ENCODE data around the gene NUF2. TPM values are rescaled to one million over a fixed set of nuclear protein-coding genes. Genes with fewer than 3 reads are reported as not detected.

NUF2 gene
- total RNA-seq, 1 experiment from 2014 or later = 30.7 TPM

DNA sequence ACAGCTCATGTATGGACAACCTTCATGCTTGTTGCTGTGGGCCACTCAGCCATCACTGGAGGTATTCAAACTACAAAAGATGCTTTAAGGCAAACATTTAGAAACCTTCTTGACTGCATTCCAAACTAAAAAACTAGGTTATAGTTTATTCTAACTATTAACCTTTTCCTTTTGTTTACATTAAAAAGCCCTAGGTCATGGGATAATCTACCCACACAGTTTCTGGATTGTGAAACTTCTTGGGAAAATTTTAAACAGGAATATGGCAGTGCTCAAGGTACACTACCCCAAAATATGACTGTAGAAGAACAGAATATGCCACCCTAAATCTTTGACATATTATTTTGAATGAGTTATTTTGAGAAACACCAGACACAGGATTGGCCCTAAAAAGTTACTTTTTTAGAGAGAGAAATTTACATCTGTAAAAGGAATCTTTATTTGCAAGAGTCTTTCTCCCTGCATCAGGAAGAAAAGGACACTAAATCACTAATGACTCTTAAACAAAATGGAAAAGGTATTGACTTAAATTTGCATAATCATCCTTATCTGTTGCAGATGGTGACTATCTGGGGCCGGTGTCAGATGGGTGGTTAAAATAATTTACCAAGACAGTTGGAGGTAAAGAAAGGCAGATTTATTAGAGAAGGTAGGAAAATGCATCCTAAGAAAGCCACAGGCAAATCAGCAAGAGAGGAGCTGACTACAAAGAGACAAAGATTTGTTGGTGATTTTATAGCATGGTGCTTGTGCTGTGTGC is 25.1 kb upstream of the NUF2 start:
- Histone ChIP-seq H2AK5ac (ENCODE audit: insufficient read length, low read length) (no peak overlapping the region), H4K8ac (replicated peaks; ENCODE audit: insufficient read length, low read depth, low read length) (no peak overlapping the region), H3K9ac (ENCODE audit: extremely low read depth, insufficient read length, low read length) (no peak overlapping the region), H2BK20ac (ENCODE audit: low read depth, low read length, poor library complexity, severe bottlenecking) (no peak overlapping the region), H2AFZ (ENCODE audit: low read length) (no peak overlapping the region), H3K4me1 (ENCODE audit: insufficient read depth, low read length) (no peaks in the 10 kb centered on the region; the same call in 1 of the 2 replicates), H3K9me3 (ENCODE audit: control insufficient read depth, low read depth, low read length) (no peaks in the 10 kb centered on the region), H2BK12ac (ENCODE audit: insufficient read length, low read depth, low read length) (no peak overlapping the region), H2BK15ac (ENCODE audit: low read depth, low read length) (no peak overlapping the region), H3K4me2 (ENCODE audit: insufficient read depth, insufficient read length, low read length) (no peak overlapping the region), H4K91ac (ENCODE audit: insufficient read length, low read depth, low read length) (no peak overlapping the region), H2BK120ac (ENCODE audit: low read depth, low read length, poor library complexity, severe bottlenecking) (no peak overlapping the region), H4K5ac (ENCODE audit: insufficient read length, low read depth, low read length) (no peak overlapping the region), H3K18ac (ENCODE audit: insufficient read length, low read depth, low read length) (no peak overlapping the region), H3K79me2 (ENCODE audit: insufficient read depth, low read length) (no peaks in the 10 kb centered on the region), H2BK5ac (ENCODE audit: insufficient read length, low read length) (no peak overlapping the region), H4K20me1 (ENCODE audit: control insufficient read depth, insufficient read depth, insufficient read length) (no peaks in the 10 kb centered on the region), H3K27ac (ENCODE audit: insufficient read length, low read depth, low read length) (no peak overlapping the region), H3K23ac (ENCODE audit: insufficient read length, low read depth, low read length) (no peak overlapping the region), H3K56ac (ENCODE audit: insufficient read length, low read depth, low read length) (no peak overlapping the region), H3K79me1 (ENCODE audit: insufficient read depth, low read depth, low read length, poor library complexity, severe bottlenecking) (no peaks in the 10 kb centered on the region), H3K23me2 (ENCODE audit: insufficient read length, low read depth, low read length, poor library complexity, severe bottlenecking) (no peaks in the 10 kb centered on the region), H3T11ph (ENCODE audit: low read length) (no peak overlapping the region), H3K27me3 (ENCODE audit: insufficient read depth, low read length) (no peaks in the 10 kb centered on the region), H3K14ac (ENCODE audit: insufficient read depth, low read length) (no peak overlapping the region), H3K4ac (ENCODE audit: low read depth, low read length) (no peak overlapping the region)
- no CpG with 5 or more reads among the region's 1 CpG for WGBS (ENCODE audit: extremely low coverage, insufficient read length, low lambda C conversion rate)
- DNase-seq = no peak
- Mint-ChIP-seq H3K27me3 (ENCODE audit: low read depth) (no peaks in the 10 kb centered on the region), H3K36me3 (ENCODE audit: insufficient read depth in 1 of 3, low read depth in 3 of 3) (peaks cover 18 to 42% (median 19%) of the 10 kb centered on the region in 3 experiments), H3K4me1 (peaks cover 24 to 38% of the 10 kb centered on the region in 2 experiments), H3K9me3 (peaks cover 6 to 11% of the 10 kb centered on the region in 2 experiments; a peak in 4 of 5 replicates), H3K27ac (peak overlapping the region; percentile 6 to 87 (median 15); a peak in 6 of 7 replicates), H3K4me3 (no peak overlapping the region)
- TF ChIP-seq, protein P1, sequence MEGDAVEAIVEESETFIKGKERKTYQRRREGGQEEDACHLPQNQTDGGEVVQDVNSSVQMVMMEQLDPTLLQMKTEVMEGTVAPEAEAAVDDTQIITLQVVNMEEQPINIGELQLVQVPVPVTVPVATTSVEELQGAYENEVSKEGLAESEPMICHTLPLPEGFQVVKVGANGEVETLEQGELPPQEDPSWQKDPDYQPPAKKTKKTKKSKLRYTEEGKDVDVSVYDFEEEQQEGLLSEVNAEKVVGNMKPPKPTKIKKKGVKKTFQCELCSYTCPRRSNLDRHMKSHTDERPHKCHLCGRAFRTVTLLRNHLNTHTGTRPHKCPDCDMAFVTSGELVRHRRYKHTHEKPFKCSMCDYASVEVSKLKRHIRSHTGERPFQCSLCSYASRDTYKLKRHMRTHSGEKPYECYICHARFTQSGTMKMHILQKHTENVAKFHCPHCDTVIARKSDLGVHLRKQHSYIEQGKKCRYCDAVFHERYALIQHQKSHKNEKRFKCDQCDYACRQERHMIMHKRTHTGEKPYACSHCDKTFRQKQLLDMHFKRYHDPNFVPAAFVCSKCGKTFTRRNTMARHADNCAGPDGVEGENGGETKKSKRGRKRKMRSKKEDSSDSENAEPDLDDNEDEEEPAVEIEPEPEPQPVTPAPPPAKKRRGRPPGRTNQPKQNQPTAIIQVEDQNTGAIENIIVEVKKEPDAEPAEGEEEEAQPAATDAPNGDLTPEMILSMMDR (conservative IDR thresholded peaks at IDR 0.05) = no peak

All from H9 (cell line).